HEK293T (cell line): Measurements from ENCODE around the gene SULT2B1.

Source experiments
- ELF4 ChIP-seq: fragments of 450-650 bp; IDR thresholded peaks from 2 replicates; pipeline ENCODE4 v1.6.1; 2017; ENCODE audit warnings: antibody characterized with exemption
- FOXA1 ChIP-seq: fragments of 450-650 bp; IDR thresholded peaks from 2 replicates; pipeline ENCODE4 v1.6.1; 2016; ENCODE audit warnings: mild to moderate bottlenecking
- FOXK2 ChIP-seq: fragments of 450-650 bp; IDR thresholded peaks from 2 replicates; pipeline ENCODE4 v1.6.1; 2016; ENCODE audit warnings: mild to moderate bottlenecking
- FOXM1 ChIP-seq: fragments of 450-650 bp; IDR thresholded peaks from 2 replicates; pipeline ENCODE4 v1.6.1; 2017; ENCODE audit warnings: mild to moderate bottlenecking, borderline replicate concordance
- HDGF ChIP-seq: fragments of 450-650 bp; IDR thresholded peaks from 2 replicates; pipeline ENCODE4 v1.6.1; 2017; ENCODE audit warnings: antibody characterized with exemption, borderline replicate concordance
- NFRKB ChIP-seq: fragments of 450-650 bp; IDR thresholded peaks from 2 replicates; pipeline ENCODE4 v1.6.1; 2016; ENCODE audit warnings: mild to moderate bottlenecking, moderate library complexity
- SUZ12 ChIP-seq: fragments of 450-650 bp; IDR thresholded peaks from 2 replicates; pipeline ENCODE4 v1.6.1; 2016; ENCODE audit warnings: mild to moderate bottlenecking
- ZNF384 ChIP-seq: fragments of 450-650 bp; IDR thresholded peaks from 2 replicates; pipeline ENCODE4 v1.6.1; 2016

- TF ChIP-seq ZNF384: no peak
- TF ChIP-seq HDGF: no peak
- TF ChIP-seq ELF4: no peak
- no peak for TF ChIP-seq FOXA1
- TF ChIP-seq FOXM1: no peak
- no peak for TF ChIP-seq NFRKB
- no peak for TF ChIP-seq SUZ12
- no peak for TF ChIP-seq FOXK2
Measured at GRCh38 chr19:48518207-48518606, 33.8 kb upstream of the SULT2B1 start.
